Measurements from ENCODE around the gene APOBEC4.

- TF ChIP-seq SUZ12 (IDR thresholded peaks at IDR 0.05; ENCODE audit: extremely low read depth, insufficient read depth, insufficient read length): no peak
- no peak for TF ChIP-seq ZNF274 (IDR thresholded peaks at IDR 0.05; ENCODE audit: low read depth, low read length)
Observed at GRCh38 chr1:183635606-183636333, 17.3 kb downstream of the APOBEC4 start, which contains the start of gene ARPC5.
